T-helper 1 cell treated with Interleukin-12 subunit alpha and Interleukin-12 subunit beta and Interleukin-4 antibody, amounts not matched to agents 30 μg/mL and 1 μg/mL, for 36 hours (primary cell): Measurements from ENCODE around the gene HK3.

Experiments
- H3K27ac Mint-ChIP-seq: one replicate; pipeline ENCODE4 v1.8.0; 2021; ENCODE audit warnings: mild to moderate bottlenecking, mixed read lengths
- H3K27me3 Mint-ChIP-seq: one replicate; pipeline ENCODE4 v1.8.0; 2021; ENCODE audit warnings: low read depth, mixed read lengths
- H3K36me3 Mint-ChIP-seq: one replicate; pipeline ENCODE4 v1.8.0; 2021; ENCODE audit warnings: low read depth, mixed read lengths
- H3K4me1 Mint-ChIP-seq: one replicate; pipeline ENCODE4 v1.8.0; 2021; ENCODE audit warnings: low read depth, mixed read lengths
- H3K4me3 Mint-ChIP-seq: one replicate; pipeline ENCODE4 v1.8.0; 2021; ENCODE audit warnings: mild to moderate bottlenecking, moderate library complexity, mixed read lengths
- H3K9me3 Mint-ChIP-seq: one replicate; pipeline ENCODE4 v1.8.0; 2021; ENCODE audit warnings: mixed read lengths

HK3 gene

GRCh38 chr5:176861276-176861675, 37.9 kb downstream of the HK3 start:
- H3K4me1 Mint-ChIP-seq = no peaks in the 10 kb centered on the region
- H3K27me3 Mint-ChIP-seq = peaks cover 8% of the 10 kb centered on the region
- H3K4me3 Mint-ChIP-seq = no peak overlapping the region
- no peak overlapping the region for H3K27ac Mint-ChIP-seq
- H3K9me3 Mint-ChIP-seq = no peaks in the 10 kb centered on the region
- H3K36me3 Mint-ChIP-seq = no peaks in the 10 kb centered on the region

DNA sequence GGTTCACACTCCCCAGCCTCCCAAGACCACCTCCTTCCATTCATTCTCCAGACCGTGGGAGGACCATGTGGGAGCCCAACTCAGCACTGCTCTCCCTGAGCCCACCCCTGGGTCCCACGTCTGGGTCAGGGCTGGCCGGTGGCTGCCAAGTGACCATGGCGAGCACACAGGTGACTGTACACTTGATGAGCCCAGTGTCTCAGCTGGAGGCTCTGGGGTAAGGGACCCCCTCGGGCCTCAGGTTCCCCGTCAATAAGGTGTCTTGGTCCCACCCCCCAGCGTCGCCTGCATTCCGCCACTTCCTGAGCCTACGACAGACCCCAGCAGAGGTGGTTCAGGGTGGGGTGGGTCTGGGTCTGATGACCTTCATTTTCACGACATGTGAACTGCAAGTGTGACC, 38.8 kb downstream of the HK3 start:
- no peak overlapping the region for H3K27ac Mint-ChIP-seq
- H3K27me3 Mint-ChIP-seq = peaks cover 4% of the 10 kb centered on the region
- H3K9me3 Mint-ChIP-seq = no peaks in the 10 kb centered on the region
- H3K4me3 Mint-ChIP-seq = no peak overlapping the region
- H3K4me1 Mint-ChIP-seq = no peaks in the 10 kb centered on the region
- H3K36me3 Mint-ChIP-seq = no peaks in the 10 kb centered on the region

DNA sequence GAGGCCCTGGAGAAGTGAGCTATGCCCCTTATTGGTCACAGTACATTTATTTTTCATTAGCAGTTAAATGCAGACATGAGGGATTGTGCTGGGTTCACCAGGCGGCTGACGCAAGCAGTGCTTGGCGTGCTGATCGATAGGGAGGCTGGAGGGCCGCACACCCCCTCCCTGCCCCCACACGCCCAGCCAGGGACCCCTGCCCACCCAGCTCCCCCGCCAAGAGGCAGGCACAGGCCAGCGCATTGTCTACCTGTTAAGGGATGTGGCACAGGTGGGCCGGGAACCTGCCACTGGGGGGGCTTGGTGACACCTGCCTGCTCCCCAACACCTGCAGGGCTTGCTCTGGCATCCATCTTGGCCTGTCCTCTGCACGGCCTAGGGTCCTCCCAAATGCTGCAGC, 39.2 kb downstream of the HK3 start:
- H3K4me3 Mint-ChIP-seq = no peak overlapping the region
- H3K9me3 Mint-ChIP-seq = no peaks in the 10 kb centered on the region
- peaks cover 4% of the 10 kb centered on the region for H3K27me3 Mint-ChIP-seq
- H3K27ac Mint-ChIP-seq = no peak overlapping the region
- no peaks in the 10 kb centered on the region for H3K36me3 Mint-ChIP-seq
- no peaks in the 10 kb centered on the region for H3K4me1 Mint-ChIP-seq

GRCh38 chr5:176857894-176858273, 41.3 kb downstream of the HK3 start:
- Mint-ChIP-seq H3K36me3 (no peaks in the 10 kb centered on the region), H3K9me3 (no peaks in the 10 kb centered on the region), H3K27ac (no peak overlapping the region), H3K4me1 (no peaks in the 10 kb centered on the region), H3K4me3 (no peak overlapping the region), H3K27me3 (no peaks in the 10 kb centered on the region)

DNA sequence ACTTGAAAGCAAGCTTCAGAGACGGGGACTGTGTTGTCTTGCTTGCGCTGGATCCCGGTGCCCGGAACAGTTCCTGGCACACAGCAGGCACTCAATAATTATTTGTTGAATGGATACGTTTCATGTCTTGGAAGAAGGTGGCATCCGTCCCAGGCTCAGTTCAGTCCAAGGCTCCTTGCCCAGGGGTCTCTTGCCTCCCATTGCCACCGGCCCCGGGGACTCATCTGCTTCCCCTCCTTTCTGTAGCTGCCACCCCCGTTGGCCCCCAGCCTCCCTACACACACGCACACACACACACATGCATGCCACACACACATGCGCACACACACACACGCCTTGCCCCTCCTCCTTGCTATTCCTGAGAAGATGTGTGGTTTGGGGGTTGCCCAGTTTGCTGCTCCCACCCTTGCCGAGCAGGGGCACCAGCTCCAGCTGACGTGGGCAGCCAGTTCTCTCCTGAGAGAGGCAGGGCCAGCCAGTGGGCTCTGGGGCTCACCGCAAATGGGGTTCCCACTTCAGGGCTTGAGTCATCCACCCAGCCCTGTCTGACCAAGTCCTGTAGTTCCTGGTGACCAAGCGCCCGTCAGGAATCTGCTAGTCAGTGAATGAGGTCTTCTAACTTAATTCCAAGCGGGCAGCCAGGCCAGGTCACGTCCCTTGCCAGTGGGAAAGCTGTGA, 41.8 kb downstream of the HK3 start:
- H3K4me3 Mint-ChIP-seq = no peak overlapping the region

GRCh38 chr5:176856746-176857145, 42.4 kb downstream of the HK3 start:
- Mint-ChIP-seq H3K27ac (no peak overlapping the region), H3K36me3 (no peaks in the 10 kb centered on the region), H3K27me3 (no peaks in the 10 kb centered on the region), H3K9me3 (no peaks in the 10 kb centered on the region), H3K4me3 (no peak overlapping the region), H3K4me1 (no peaks in the 10 kb centered on the region)

More for the DNA sequence above, 41.8 kb downstream of the HK3 start:
- Mint-ChIP-seq H3K9me3 (no peaks in the 10 kb centered on the region), H3K36me3 (no peaks in the 10 kb centered on the region), H3K4me1 (no peaks in the 10 kb centered on the region), H3K27ac (no peak overlapping the region), H3K27me3 (no peaks in the 10 kb centered on the region)

DNA sequence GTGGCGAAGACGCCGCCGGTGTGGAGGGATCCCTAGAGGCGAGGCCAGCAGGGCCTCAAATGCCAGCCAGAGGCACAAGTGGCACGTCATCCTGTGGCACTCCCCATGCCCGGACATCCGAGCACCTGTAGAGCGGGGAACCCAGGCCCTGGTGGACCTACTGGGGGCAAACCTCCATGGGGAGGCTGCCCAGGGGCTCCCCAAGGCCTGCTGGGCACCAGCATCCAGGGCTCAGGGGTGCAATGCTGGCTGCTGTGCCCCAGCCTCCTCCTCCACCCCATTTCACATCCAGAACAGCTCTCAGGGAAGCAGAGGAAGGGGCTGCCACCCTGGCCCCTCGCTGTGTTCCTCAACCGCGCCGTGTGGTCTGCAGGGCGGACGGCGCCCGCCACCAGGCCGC, 43.5 kb downstream of the HK3 start:
- no peak overlapping the region for H3K27ac Mint-ChIP-seq
- H3K27me3 Mint-ChIP-seq = no peaks in the 10 kb centered on the region
- no peak overlapping the region for H3K4me3 Mint-ChIP-seq
- no peaks in the 10 kb centered on the region for H3K36me3 Mint-ChIP-seq
- H3K9me3 Mint-ChIP-seq = no peaks in the 10 kb centered on the region
- no peaks in the 10 kb centered on the region for H3K4me1 Mint-ChIP-seq

- Mint-ChIP-seq H3K27me3 (no peaks in the 10 kb centered on the region), H3K4me3 (no peak overlapping the region), H3K27ac (no peak overlapping the region), H3K4me1 (no peaks in the 10 kb centered on the region), H3K9me3 (no peaks in the 10 kb centered on the region), H3K36me3 (no peaks in the 10 kb centered on the region)
Measured at GRCh38 chr5:176854164-176854563, 45.0 kb downstream of the HK3 start.

- Mint-ChIP-seq H3K27ac (no peak overlapping the region), H3K4me1 (no peaks in the 10 kb centered on the region), H3K4me3 (no peak overlapping the region), H3K36me3 (no peaks in the 10 kb centered on the region), H3K9me3 (no peaks in the 10 kb centered on the region), H3K27me3 (no peaks in the 10 kb centered on the region)
Measured at GRCh38 chr5:176853151-176853778, 45.9 kb downstream of the HK3 start.

GRCh38 chr5:176851871-176852658, 47.1 kb downstream of the HK3 start:
- H3K9me3 Mint-ChIP-seq = no peaks in the 10 kb centered on the region
- no peak overlapping the region for H3K4me3 Mint-ChIP-seq
- H3K27me3 Mint-ChIP-seq = no peaks in the 10 kb centered on the region
- H3K4me1 Mint-ChIP-seq = no peaks in the 10 kb centered on the region
- H3K36me3 Mint-ChIP-seq = no peaks in the 10 kb centered on the region
- no peak overlapping the region for H3K27ac Mint-ChIP-seq

DNA sequence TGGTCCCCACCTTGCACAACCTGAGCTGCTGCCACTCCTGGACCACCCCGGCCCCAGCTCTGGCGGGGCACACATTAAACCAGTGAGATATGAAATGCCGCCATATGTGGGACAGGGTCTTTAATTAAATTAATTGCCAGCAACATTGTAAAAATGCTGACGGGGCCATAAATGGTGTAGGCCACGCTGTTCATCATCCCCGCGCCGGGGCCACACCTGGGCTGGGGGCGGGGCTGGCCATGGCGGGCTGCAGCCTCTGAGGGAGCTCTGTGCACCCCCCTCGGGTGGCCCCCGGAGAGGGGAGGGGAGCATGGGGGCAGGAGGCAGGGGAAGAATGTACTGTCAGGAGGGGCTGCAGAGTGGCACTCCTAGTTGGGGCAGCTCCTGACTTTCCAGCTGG, 47.8 kb downstream of the HK3 start:
- no peaks in the 10 kb centered on the region for H3K27me3 Mint-ChIP-seq
- no peak overlapping the region for H3K4me3 Mint-ChIP-seq
- H3K9me3 Mint-ChIP-seq = no peaks in the 10 kb centered on the region
- no peak overlapping the region for H3K27ac Mint-ChIP-seq
- no peaks in the 10 kb centered on the region for H3K36me3 Mint-ChIP-seq
- H3K4me1 Mint-ChIP-seq = no peaks in the 10 kb centered on the region

DNA sequence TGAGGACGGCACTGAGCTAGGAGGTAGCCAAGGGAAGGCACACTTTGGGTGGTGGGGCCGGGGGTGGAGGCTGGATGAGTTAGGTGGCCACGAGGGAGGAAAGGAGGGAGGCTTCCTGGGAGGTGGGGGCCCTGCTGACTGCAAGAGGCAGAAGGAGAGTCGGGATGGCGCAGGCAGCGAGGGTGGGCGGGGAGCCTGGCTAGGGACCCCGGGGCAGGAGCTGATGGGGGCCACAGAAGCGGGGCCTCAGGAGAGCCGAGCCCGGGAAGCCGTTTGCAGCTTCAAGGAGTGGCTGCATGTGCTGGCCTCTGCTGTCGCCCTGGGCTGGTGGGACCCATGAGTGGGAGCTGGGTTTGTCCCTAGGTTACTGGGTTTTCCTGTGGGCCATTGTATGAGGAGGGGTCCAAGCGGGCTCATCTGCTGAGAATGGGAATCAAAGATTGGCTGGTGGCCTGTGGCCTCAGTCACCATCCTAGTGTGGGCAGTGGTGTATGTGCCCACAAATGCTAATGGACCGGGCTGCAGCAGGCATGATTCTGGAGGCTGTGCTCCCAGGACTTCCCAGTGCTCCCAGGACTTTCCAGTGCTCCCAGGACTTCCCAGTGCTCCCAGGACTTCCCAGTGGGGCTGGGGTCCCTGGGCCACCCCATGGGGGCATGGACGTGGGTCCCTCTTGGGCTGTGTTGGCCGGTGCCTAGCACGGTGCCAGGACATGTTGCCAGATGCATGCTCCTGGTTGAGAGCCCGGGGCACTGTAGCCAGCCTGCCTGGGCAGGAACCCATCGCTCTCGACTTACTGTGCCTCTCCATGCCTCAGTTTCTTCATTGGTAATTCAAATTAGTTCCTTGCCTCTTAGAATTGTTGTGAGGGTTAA, 48.5 kb downstream of the HK3 start:
- Mint-ChIP-seq H3K27me3 (peaks cover 5% of the 10 kb centered on the region), H3K36me3 (no peaks in the 10 kb centered on the region), H3K27ac (no peak overlapping the region), H3K4me1 (no peaks in the 10 kb centered on the region), H3K4me3 (no peak overlapping the region), H3K9me3 (no peaks in the 10 kb centered on the region)

DNA sequence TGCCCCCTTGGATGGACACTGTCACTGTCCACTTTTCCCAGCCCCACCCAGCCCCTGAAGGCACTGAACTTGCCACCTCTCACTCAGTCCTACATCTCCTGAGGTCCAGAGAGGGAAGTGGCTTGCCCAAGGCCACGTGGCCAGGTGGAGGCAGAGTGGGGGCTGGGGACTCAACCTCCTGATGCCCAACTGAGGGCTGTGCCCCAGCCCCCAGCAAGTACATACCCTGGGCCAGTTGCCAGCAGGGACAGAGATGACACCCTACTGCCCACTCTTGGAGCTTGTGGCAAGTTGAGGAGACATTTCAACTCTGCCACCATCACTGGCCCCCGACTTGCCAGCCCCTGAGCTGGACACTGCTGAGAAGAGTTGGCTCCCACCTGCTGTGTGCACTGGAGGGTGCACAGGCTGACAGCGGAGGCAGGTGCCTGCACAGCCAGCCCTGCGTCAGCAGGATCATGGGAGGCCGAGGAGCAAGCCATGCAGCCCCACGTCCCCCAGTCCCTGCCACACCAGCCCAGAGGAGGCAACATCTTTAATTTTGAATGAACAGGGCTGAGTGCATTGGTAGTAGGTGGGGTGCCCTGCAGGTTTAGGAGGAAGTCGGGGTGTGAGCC, 49.4 kb downstream of the HK3 start:
- peaks cover 7% of the 10 kb centered on the region for H3K27me3 Mint-ChIP-seq
- no peak overlapping the region for H3K4me3 Mint-ChIP-seq
- H3K36me3 Mint-ChIP-seq = no peaks in the 10 kb centered on the region
- H3K4me1 Mint-ChIP-seq = no peaks in the 10 kb centered on the region
- H3K27ac Mint-ChIP-seq = no peak overlapping the region
- no peaks in the 10 kb centered on the region for H3K9me3 Mint-ChIP-seq

- Mint-ChIP-seq H3K27me3 (peaks cover 7% of the 10 kb centered on the region), H3K27ac (no peak overlapping the region)
Measured at GRCh38 chr5:176848651-176849050, 50.5 kb downstream of the HK3 start.

More at GRCh38 chr5:176848651-176849050, 50.5 kb downstream of the HK3 start:
- Mint-ChIP-seq H3K9me3 (no peaks in the 10 kb centered on the region), H3K4me3 (no peak overlapping the region), H3K36me3 (no peaks in the 10 kb centered on the region), H3K4me1 (no peaks in the 10 kb centered on the region)
